ENCODE measurements around the gene FBXO42.
"Not testable (repeated sequence)": the region's sequence is repeated elsewhere in the genome, so short reads cannot be mapped to it uniquely, and the experiment has no call there.

Gene FBXO42

GRCh38 chr1:16258591-16259135, 93.6 kb downstream of the FBXO42 start:
- DNase-seq, result no peak

- DNase-seq, result no peak
Observed at GRCh38 chr1:16257968-16258367, 94.3 kb downstream of the FBXO42 start.

DNA sequence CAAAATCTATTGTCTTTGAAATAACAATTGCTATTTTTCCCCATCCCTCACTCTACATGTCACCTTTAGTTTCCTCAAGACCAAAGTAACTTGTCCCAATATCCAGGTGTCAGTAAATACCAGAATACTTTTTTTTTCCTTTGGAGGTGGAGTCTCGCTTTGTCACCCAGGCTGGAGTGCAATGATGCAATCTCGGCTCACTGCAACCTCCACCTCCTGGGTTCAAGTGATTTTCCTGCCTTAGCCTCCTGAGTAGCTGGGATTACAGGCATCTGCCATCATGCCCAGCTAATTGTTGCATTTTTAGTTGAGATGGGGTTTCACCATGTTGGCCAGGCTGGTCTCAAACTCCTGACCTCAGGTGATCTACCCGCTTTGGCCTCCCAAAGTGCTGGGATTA, 94.7 kb downstream of the FBXO42 start:
- not testable (repeated sequence) for DNase-seq

GRCh38 chr1:16256478-16256877, 95.8 kb downstream of the FBXO42 start:
- DNase-seq, result no peak

- DNase-seq, result no peak
Observed at GRCh38 chr1:16254263-16254928, 97.9 kb downstream of the FBXO42 start.

GRCh38 chr1:16253332-16253922, 98.9 kb downstream of the FBXO42 start:
- DNase-seq, result no peak

GRCh38 chr1:16252912-16253311, 99.4 kb downstream of the FBXO42 start:
- no peak for DNase-seq

DNA sequence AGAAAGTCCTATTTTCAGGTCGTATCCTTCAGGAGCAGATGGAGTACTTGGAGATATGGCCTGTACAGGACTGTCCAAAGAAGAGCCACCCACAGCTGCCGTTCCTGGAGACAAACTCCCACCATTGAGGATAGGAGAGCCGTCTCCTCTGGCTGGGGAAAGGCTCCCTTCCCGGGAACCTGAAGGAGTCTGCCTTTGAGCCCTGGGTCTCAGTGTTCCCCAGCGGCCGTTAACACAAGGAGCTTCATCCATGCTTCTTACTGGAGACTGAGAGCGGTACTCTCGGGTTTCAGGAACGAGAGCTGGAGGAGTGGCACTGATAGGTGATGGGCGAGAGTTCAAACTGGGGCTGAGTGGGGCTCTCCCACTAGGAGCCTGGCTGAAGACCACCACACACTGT, 100.9 kb downstream of the FBXO42 start:
- DNase-seq, result no peak

- DNase-seq, result no peak
Observed at GRCh38 chr1:16250524-16251251, 101.6 kb downstream of the FBXO42 start.

- no peak for DNase-seq
Observed at GRCh38 chr1:16249596-16250241, 102.6 kb downstream of the FBXO42 start.

GRCh38 chr1:16248603-16249516, 103.4 kb downstream of the FBXO42 start:
- DNase-seq, result peak; percentile 94 to 99

DNA sequence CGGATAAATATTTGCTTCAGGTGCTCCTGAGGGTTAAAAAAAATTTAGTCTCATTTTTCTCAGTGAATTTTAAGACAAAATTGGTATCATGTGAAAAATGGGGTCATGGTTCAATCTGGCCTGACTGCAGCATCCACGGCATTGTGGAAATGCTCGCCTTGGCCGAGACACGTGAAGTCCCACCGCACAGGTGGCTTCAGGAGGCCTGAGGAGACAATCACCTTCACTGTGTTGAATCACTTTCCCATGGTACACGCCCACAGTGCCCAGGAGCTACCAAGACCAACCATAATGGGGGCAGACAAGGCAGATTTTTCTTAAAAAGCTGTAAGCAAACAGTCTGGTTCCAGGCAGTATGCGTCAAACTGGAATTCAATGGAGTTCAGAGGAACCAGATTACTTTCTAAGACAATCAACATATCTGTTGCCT, 104.3 kb downstream of the FBXO42 start:
- DNase-seq, result no peak

DNA sequence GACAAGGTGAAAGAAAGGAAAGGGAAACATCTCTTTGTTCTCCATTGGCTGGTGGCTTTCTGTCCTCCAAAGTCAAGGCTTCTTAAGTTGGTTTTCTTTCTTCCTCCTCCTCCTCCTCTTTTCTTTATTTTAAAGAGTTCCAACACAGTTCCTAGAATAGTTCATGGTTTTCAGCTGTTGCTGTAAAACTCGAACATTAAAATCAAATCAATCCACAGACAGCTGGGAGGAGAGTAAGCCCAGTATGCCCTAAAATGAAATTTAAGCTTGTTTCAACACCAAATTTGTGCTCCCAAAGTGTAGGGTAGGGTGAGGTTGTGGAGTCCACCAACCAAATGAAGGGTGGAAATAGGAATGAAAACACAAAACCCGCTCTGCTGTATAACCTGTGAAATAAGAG, 104.8 kb downstream of the FBXO42 start:
- no peak for DNase-seq

GRCh38 chr1:16246961-16247360, 105.3 kb downstream of the FBXO42 start:
- no peak for DNase-seq

- not testable (repeated sequence) for DNase-seq
Observed at GRCh38 chr1:16246239-16246638, 106.0 kb downstream of the FBXO42 start.

GRCh38 chr1:16245476-16246196, 106.6 kb downstream of the FBXO42 start:
- DNase-seq, result no peak

- DNase-seq, result no peak
Observed at GRCh38 chr1:16244650-16245285, 107.5 kb downstream of the FBXO42 start.

DNA sequence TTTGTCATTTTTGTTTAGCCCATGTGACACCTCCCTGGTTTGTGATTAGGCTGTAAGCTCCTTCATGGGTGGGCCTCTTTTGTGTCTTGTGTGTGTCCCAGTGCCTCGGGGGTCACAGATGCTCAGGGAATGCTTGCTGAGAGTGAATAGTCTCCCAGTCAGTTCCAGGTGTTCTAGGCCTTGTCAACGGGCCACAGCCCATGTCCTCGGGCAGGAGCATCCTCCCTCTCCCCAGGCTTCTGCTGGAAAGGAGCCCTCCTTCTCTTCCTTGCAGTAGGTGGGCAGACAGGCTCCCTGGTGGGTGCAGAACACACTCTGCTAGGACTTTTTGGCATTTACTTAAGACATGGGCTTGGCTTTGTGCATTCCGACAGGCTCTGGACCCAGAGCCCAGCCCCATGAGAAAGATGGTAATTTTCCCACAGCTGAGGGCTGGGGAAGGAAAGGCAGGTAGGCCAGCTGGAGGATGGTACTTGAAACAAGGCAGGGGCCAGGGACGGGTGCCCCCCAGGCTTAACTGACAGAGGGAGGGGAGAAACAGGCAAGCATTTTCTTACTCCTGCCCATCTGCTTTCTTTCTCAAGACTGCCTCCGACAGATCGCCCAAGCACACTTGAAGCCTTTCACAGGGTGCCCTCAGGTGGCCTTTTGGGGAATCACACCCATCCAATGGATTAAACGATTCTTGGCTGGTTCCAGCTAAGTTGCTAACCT, 108.2 kb downstream of the FBXO42 start:
- DNase-seq, result peak; percentile 80 to 81

DNA sequence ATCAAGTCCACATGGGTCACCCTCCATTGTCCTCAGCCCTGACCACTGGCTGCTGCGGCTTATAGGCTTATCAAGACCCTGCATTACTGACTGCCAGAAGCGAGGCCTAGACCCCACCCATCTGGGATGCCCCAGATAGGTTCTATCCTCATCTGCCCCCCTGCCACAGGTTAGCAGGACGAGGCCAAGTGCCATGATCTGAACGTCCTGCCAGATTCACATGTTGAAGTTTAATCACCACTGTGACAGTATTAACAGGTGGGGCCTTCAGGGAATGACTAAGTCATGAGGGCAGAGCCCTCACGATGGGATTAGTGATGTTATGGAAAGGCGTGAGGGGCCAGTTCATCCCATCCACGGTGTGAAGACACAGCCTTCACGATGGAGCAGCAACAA, 109.1 kb downstream of the FBXO42 start:
- DNase-seq, result no peak

GRCh38 chr1:16242556-16243214, 109.6 kb downstream of the FBXO42 start:
- DNase-seq, result no peak
